LNCAP (cell line): ENCODE data around the gene DOCK2.

ENCODE experiments used
- CTCF ChIP-seq: fragments of 450-650 bp; IDR thresholded peaks from 2 replicates; pipeline ENCODE4 v1.5.1; 2017; ENCODE audit warnings: mild to moderate bottlenecking

DOCK2 gene

DNA sequence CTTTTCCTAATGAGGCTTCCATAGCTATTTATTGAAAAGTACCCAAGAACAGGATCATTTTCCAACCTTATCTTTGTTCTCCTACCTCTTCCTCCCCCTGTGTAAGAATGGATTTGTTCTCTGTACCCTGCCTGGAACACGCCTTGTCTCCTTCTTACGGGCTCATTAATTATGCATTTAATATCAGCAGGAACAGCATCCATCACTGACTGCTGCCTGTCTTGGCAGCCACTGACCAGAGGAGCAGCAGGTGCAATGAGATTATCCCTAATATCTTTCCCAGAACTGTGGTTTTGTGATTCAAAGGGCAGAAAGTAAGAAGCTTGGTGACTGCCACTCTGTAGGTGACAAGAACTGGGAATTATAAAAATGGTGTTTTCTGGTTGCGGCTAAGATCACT is 362.5 kb downstream of the DOCK2 start:
- no peak for TF ChIP-seq CTCF

GRCh38 chr5:170000155-170000554 is 363.1 kb downstream of the DOCK2 start:
- no peak for TF ChIP-seq CTCF

DNA sequence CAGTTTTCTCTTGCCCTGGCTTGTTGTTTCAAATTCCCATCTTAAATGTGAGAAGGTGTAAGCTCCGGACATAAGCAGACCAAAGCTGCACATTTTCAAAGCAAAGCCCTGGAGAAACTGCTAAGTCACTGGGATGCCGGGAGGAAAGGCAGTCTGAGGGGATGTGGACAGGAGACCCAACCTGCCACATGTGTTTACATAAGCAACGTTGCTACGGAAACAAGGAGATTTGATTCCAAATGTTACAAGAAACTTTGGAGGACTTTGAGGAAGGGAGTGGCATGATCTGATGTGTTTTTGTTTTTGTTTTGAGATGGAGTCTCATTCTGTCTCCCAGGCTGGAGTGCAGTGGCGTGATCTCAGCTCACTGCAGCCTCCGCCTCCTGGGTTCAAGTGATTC is 368.9 kb downstream of the DOCK2 start:
- TF ChIP-seq CTCF: no peak

DNA sequence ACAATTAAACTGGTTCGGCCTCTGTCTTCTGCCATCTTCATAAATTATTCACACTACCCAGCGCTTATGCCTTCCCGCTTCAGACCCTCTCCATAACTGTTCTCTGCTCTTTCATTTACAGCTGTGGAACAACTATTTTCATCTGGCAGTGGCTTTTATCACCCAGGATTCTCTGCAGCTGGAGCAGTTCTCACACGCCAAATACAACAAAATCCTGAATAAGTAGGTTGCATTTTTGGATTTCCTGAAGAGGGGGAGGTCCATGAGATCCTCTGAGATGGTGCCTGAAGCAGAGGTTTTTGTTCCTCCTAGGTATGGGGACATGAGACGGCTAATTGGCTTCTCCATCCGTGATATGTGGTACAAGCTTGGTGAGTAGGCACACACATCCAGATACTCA is 371.3 kb downstream of the DOCK2 start:
- TF ChIP-seq CTCF: no peak

GRCh38 chr5:170010595-170010994 is 373.5 kb downstream of the DOCK2 start:
- TF ChIP-seq CTCF: no peak

GRCh38 chr5:170011751-170012150 is 374.7 kb downstream of the DOCK2 start:
- TF ChIP-seq CTCF: no peak

DNA sequence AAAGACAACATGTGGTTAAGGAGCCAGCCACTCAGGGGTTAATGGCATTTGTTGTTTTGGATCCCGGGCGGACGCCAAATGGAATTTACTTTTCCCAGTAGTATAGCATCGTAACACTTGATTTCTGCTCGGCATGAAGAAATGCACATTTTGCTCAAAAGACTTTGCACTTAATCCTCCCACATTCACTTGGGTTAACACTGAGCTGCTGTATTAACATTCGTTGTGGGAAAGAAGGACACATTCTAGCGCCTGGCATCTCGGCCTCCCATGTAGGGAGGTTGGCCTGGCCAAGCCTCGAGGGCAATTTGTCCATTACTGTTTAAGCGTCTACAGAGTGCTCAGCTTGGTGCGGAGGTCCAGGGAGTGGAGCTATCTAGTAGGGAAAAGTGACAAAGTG is 375.5 kb downstream of the DOCK2 start:
- no peak for TF ChIP-seq CTCF

DNA sequence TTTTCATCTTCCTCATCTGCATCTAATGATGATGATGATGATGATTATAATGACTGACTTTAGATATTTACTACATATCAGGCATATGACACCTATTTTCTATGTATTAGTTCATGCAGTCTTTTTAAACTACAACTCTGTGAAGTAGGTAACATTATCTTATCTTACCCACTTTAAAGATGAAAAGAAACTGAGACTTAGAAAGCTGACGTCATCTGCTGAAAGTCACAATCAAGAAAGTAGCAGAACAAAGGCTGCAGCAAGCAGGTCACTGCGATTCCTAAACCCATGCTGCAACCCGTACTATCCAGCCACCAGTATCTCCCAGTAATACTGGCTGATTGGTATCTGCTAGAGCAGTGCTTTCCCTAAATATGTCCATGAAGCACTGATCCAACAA is 383.3 kb downstream of the DOCK2 start:
- TF ChIP-seq CTCF: no peak
